HepG2 (cell line): Measurements from ENCODE around the gene RAD9A. TPM values are rescaled to one million over a fixed set of nuclear protein-coding genes. Genes with fewer than 3 reads are reported as not detected.

Experiments
- ARID5B ChIP-seq: IDR thresholded peaks from 2 replicates; pipeline ENCODE4 v1.4.0; 2020; ENCODE audit warnings: mild to moderate bottlenecking, missing genetic modification reagents
- ASH2L ChIP-seq: fragments of 300-600, 200-600 bp; sonication (generic); IDR thresholded peaks from 2 replicates; pipeline ENCODE4 v1.7.0; 2017; ENCODE audit warnings: low read depth, mild to moderate bottlenecking, moderate library complexity, mixed read lengths, low read length; ENCODE audit not compliant: insufficient read length
- ATF1 ChIP-seq: IDR thresholded peaks from 2 replicates; pipeline ENCODE4 v1.6.1; 2016; ENCODE audit warnings: mild to moderate bottlenecking, control low read depth
- IRX3 ChIP-seq: sonication (generic); formaldehyde crosslinking; IDR thresholded peaks from 2 replicates; pipeline ENCODE4 v1.8.1; 2023; ENCODE audit warnings: mild to moderate bottlenecking, low read depth, missing genetic modification reagents, borderline replicate concordance
- MATR3 ChIP-seq: sonication (generic); formaldehyde crosslinking; IDR thresholded peaks from 2 replicates; pipeline ENCODE4 v1.4.0; 2020; ENCODE audit warnings: missing genetic modification reagents
- PREB ChIP-seq: sonication (generic); formaldehyde crosslinking; IDR thresholded peaks from 2 replicates; pipeline ENCODE4 v1.4.0; 2020; ENCODE audit warnings: missing genetic modification reagents
- SALL1 ChIP-seq: sonication (generic); formaldehyde crosslinking; IDR thresholded peaks from 2 replicates; pipeline ENCODE4 v1.8.0; 2022; ENCODE audit warnings: mild to moderate bottlenecking, missing genetic modification reagents
- SNAPC5 ChIP-seq: sonication (generic); formaldehyde crosslinking; IDR thresholded peaks from 2 replicates; pipeline ENCODE4 v1.8.1; 2023; ENCODE audit warnings: mild to moderate bottlenecking, missing genetic modification reagents, borderline replicate concordance
- SOX6 ChIP-seq, 2 experiments: fragments of 450-650 bp in 1 of 2; sonication (generic) in 1 of 2; formaldehyde crosslinking in 1 of 2; IDR thresholded peaks; 2 replicates each; pipeline versions ENCODE4 v1.4.0 to v1.6.1; 2017 to 2020; ENCODE audit warnings: antibody characterized with exemption in 1 of 2, mild to moderate bottlenecking in 1 of 2, missing genetic modification reagents in 1 of 2
- TBL1XR1 ChIP-seq: fragments of 150-350 bp; IDR thresholded peaks from 2 replicates; pipeline ENCODE4 v1.6.1; 2014; ENCODE audit warnings: borderline replicate concordance, low read length; ENCODE audit not compliant: partially characterized antibody
- ZBTB46 ChIP-seq: sonication (generic); formaldehyde crosslinking; IDR thresholded peaks from 2 replicates; pipeline ENCODE4 v1.4.0; 2020; ENCODE audit warnings: mild to moderate bottlenecking, missing genetic modification reagents, borderline replicate concordance
- ZFP1 ChIP-seq: IDR thresholded peaks from 2 replicates; pipeline ENCODE4 v1.6.1; 2016
- ZMAT3 ChIP-seq: sonication (generic); formaldehyde crosslinking; conservative IDR thresholded peaks from 2 replicates; pipeline ENCODE4 v1.7.0; 2021; ENCODE audit warnings: missing genetic modification reagents
- ZNF275 ChIP-seq: sonication (generic); formaldehyde crosslinking; IDR thresholded peaks from 2 replicates; pipeline ENCODE4 v1.8.0; 2022; ENCODE audit warnings: missing genetic modification reagents, mild to moderate bottlenecking, inconsistent platforms, borderline replicate concordance
- ZNF30 ChIP-seq: sonication (generic); formaldehyde crosslinking; IDR thresholded peaks from 2 replicates; pipeline ENCODE4 v1.5.0; 2020; ENCODE audit warnings: mild to moderate bottlenecking, missing genetic modification reagents
- ZNF543 ChIP-seq: sonication (generic); formaldehyde crosslinking; IDR thresholded peaks from 2 replicates; pipeline ENCODE4 v1.4.0; 2020; ENCODE audit warnings: mild to moderate bottlenecking, missing genetic modification reagents
- polyA plus RNA-seq, 8 experiments: library from polyadenylated mRNA; depleted of rRNA in 3 of 8; stranded (reverse) in 7 of 8; unstranded in 1 of 8; fragments of >200 nt; fragmentation: Illumina TruSeq in 4 of 8; extraction: Trizol in 4 of 8; gene quantifications; 2 replicates each; pipeline versions ENCODE4 v1.2.1 to v1.2.3, GENCODE V29; 2011 to 2016; ENCODE audit warnings: low read depth in 4 of 8, missing spikeins in 1 of 8, mixed read lengths in 1 of 8; ENCODE audit not compliant: insufficient read depth in 1 of 8
- total RNA-seq, 5 experiments: library from RNA; depleted of rRNA; stranded (reverse); fragments of >200 nt; fragmentation: Illumina TruSeq; extraction: Trizol; gene quantifications; 2 replicates each; pipeline ENCODE4 v1.2.3, GENCODE V29; 2016; ENCODE audit warnings: low read depth in 1 of 5

Gene RAD9A
- total and polyA plus RNA-seq, 2 of the 13 experiments (the other 11 are each of a cell fraction or from before 2014, with no cell fraction given), result 10.1 to 15.7 TPM

- no peak for TF ChIP-seq ZNF275 (CRISPR knock-in tag)
- TF ChIP-seq IRX3, result peak; percentile 83; the same call in 1 of the 2 replicates
- TF ChIP-seq ZBTB46 (CRISPR knock-in tag), result no peak
- no peak for TF ChIP-seq TBL1XR1
- peak; percentile 64; the same call in 1 of the 2 replicates for TF ChIP-seq PREB
- 0 out of 2 replicates have a peak, but pooled peaks have one; percentile 47 for TF ChIP-seq ZNF30 (CRISPR knock-in tag)
- 0 out of 2 replicates have a peak, but pooled peaks have one; percentile 19 for TF ChIP-seq ATF1 (CRISPR knock-in tag)
- TF ChIP-seq ZFP1 (CRISPR knock-in tag), result no peak; the same call in 1 of the 2 replicates
- TF ChIP-seq ARID5B, result peak; percentile 70
- peak; percentile 93 for TF ChIP-seq SALL1 (CRISPR knock-in tag)
- TF ChIP-seq ZMAT3 (CRISPR knock-in tag), result peak; percentile 95; the same call in 1 of the 2 replicates
- TF ChIP-seq ASH2L, result peak; percentile 66
- no peak for TF ChIP-seq SOX6 (IDR thresholded peaks at IDR 0.05)
- peak; percentile 70; the same call in 1 of the 2 replicates for TF ChIP-seq SOX6 (CRISPR knock-in tag; IDR thresholded peaks at IDR 0.05)
- TF ChIP-seq SNAPC5, result peak; percentile 89; the same call in 1 of the 2 replicates
- TF ChIP-seq ZNF543 (CRISPR knock-in tag), result peak; percentile 74; the same call in 1 of the 2 replicates
- TF ChIP-seq MATR3 (CRISPR knock-in tag), result no peak
These were observed at the start of gene RAD9A (continued) for GRCh38 chr11:67391304-67392182.
